Measurements from ENCODE around the gene TIGD1. TPM values are rescaled to one million over a fixed set of nuclear protein-coding genes. Genes with fewer than 3 reads are reported as not detected.

TIGD1 gene
- polyA plus RNA-seq, 1 of the 3 experiments (the other 2 are of a cell fraction) = 4.6 TPM

- no peak overlapping the region for H3K4me3 ChIP-seq (ENCODE audit: low read depth in 2 of 2, low read length in 1 of 2)
- H4K20me1 ChIP-seq (ENCODE audit: insufficient read depth) = no peaks in the 10 kb centered on the region
- H3K4me1 ChIP-seq (ENCODE audit: control insufficient read depth in 1 of 2, insufficient read depth in 2 of 2, low read depth in 1 of 2, low read length in 1 of 2) = peaks cover 3 to 6% of the 10 kb centered on the region in 2 experiments; a peak in 2 of 4 replicates
- TF ChIP-seq JUND (IDR thresholded peaks at IDR 0.05) = no peak
- TF ChIP-seq ELF1 (IDR thresholded peaks at IDR 0.05) = no peak
- TF ChIP-seq MXI1 (IDR thresholded peaks at IDR 0.05; ENCODE audit: low read depth, low read length) = no peak
- no peak for TF ChIP-seq SIN3A (IDR thresholded peaks at IDR 0.05; ENCODE audit: borderline replicate concordance, low read depth, low read length)
- TF ChIP-seq FOXJ3 (CRISPR knock-in tag; IDR thresholded peaks at IDR 0.05) = no peak
- no peak for TF ChIP-seq USF1 (IDR thresholded peaks at IDR 0.05; ENCODE audit: borderline replicate concordance, low read depth)
- no peak for TF ChIP-seq FOXM1 (IDR thresholded peaks at IDR 0.05; ENCODE audit: low read depth)
- TF ChIP-seq NFIC (IDR thresholded peaks at IDR 0.05; ENCODE audit: borderline replicate concordance) = no peak
- H2AFZ ChIP-seq (ENCODE audit: low read depth) = no peak overlapping the region
- no peak overlapping the region for H3K4me2 ChIP-seq
- 86% methylated on average over 7 of the region's 7 CpGs for whole genome bisulfite sequencing (ENCODE audit: low lambda C conversion rate)
- H3K27me3 ChIP-seq (ENCODE audit: insufficient read depth) = no peaks in the 10 kb centered on the region
- no peaks in the 10 kb centered on the region for H3K9me3 ChIP-seq
- H3K27ac ChIP-seq (ENCODE audit: low read depth in 2 of 2, low read length in 1 of 2) = no peak overlapping the region
- no peak for DNase-seq
- H3K79me2 ChIP-seq (ENCODE audit: insufficient read depth) = no peaks in the 10 kb centered on the region
- no peaks in the 10 kb centered on the region for H3F3A ChIP-seq (replicated peaks; ENCODE audit: insufficient read depth)
- ChIA-PET POLR2A (no interaction called here), CTCF (no interaction called here)
- no peak overlapping the region for H3K9ac ChIP-seq
- no peaks in the 10 kb centered on the region for H3K36me3 ChIP-seq (replicated peaks in 1 of 2; ENCODE audit: control insufficient read depth in 1 of 2, insufficient read depth in 2 of 2, low read length in 1 of 2)
- no peaks in the 10 kb centered on the region for H3K9me2 ChIP-seq
Measured at GRCh38 chr2:232597362-232598079, 47.2 kb upstream of the TIGD1 start.

DNA sequence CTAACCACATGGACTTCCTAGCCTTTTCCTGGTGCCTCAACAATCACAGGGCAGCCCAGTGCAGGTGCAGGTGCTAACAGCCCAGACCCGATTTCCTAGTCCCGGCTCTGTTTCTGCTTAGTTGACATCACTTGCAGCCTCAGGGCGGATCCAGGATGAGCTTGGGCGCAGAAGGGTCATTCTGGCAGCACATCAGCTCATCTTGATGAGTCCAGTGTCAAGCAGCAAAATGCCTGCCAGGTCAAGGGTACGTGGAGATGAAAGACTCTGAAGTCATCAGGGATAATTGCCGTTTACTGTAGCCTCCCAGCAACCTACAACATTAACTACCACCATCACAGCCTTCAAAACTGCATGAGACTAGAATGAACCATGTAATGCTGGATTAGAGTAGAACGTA, 43.6 kb upstream of the TIGD1 start:
- Histone ChIP-seq H3K27me3 (ENCODE audit: insufficient read depth) (no peaks in the 10 kb centered on the region), H3K4me1 (ENCODE audit: control insufficient read depth in 1 of 2, insufficient read depth in 2 of 2, low read depth in 1 of 2, low read length in 1 of 2) (peaks cover 5 to 6% of the 10 kb centered on the region in 2 experiments; a peak in 2 of 4 replicates), H4K20me1 (ENCODE audit: insufficient read depth) (no peaks in the 10 kb centered on the region), H3K36me3 (replicated peaks in 1 of 2; ENCODE audit: control insufficient read depth in 1 of 2, insufficient read depth in 2 of 2, low read length in 1 of 2) (no peaks in the 10 kb centered on the region), H3F3A (replicated peaks; ENCODE audit: insufficient read depth) (peaks cover 3% of the 10 kb centered on the region), H2AFZ (ENCODE audit: low read depth) (no peak overlapping the region), H3K27ac (ENCODE audit: low read depth in 2 of 2, low read length in 1 of 2) (no peak overlapping the region), H3K9me3 (no peaks in the 10 kb centered on the region), H3K9me2 (no peaks in the 10 kb centered on the region), H3K4me3 (ENCODE audit: low read depth in 2 of 2, low read length in 1 of 2) (no peak overlapping the region), H3K79me2 (ENCODE audit: insufficient read depth) (no peaks in the 10 kb centered on the region), H3K4me2 (no peak overlapping the region), H3K9ac (no peak overlapping the region)
- ChIA-PET CTCF (interaction anchor here (0.6 to 1.2 kb wide), 3 partner anchors 11 to 657 kb away, joined by 3 to 5 read pairs (median 3); no protein-coding TSS in a partner anchor), POLR2A (no interaction called here)
- WGBS (ENCODE audit: low lambda C conversion rate) = 77% methylated on average over 5 of the region's 7 CpGs
- DNase-seq = no peak
- TF ChIP-seq ZBTB33 (IDR thresholded peaks at IDR 0.05; ENCODE audit: borderline replicate concordance, low read depth) = no peak
- TF ChIP-seq RFX5 (IDR thresholded peaks at IDR 0.05; ENCODE audit: low read length) = no peak
- no peak for TF ChIP-seq ELF1 (IDR thresholded peaks at IDR 0.05)
- TF ChIP-seq, protein P1, sequence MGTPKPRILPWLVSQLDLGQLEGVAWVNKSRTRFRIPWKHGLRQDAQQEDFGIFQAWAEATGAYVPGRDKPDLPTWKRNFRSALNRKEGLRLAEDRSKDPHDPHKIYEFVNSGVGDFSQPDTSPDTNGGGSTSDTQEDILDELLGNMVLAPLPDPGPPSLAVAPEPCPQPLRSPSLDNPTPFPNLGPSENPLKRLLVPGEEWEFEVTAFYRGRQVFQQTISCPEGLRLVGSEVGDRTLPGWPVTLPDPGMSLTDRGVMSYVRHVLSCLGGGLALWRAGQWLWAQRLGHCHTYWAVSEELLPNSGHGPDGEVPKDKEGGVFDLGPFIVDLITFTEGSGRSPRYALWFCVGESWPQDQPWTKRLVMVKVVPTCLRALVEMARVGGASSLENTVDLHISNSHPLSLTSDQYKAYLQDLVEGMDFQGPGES (IDR thresholded peaks at IDR 0.05; ENCODE audit: low read depth, low read length) = no peak
- TF ChIP-seq FOXM1 (IDR thresholded peaks at IDR 0.05; ENCODE audit: low read depth) = no peak
- TF ChIP-seq, protein P2, sequence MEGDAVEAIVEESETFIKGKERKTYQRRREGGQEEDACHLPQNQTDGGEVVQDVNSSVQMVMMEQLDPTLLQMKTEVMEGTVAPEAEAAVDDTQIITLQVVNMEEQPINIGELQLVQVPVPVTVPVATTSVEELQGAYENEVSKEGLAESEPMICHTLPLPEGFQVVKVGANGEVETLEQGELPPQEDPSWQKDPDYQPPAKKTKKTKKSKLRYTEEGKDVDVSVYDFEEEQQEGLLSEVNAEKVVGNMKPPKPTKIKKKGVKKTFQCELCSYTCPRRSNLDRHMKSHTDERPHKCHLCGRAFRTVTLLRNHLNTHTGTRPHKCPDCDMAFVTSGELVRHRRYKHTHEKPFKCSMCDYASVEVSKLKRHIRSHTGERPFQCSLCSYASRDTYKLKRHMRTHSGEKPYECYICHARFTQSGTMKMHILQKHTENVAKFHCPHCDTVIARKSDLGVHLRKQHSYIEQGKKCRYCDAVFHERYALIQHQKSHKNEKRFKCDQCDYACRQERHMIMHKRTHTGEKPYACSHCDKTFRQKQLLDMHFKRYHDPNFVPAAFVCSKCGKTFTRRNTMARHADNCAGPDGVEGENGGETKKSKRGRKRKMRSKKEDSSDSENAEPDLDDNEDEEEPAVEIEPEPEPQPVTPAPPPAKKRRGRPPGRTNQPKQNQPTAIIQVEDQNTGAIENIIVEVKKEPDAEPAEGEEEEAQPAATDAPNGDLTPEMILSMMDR (IDR thresholded peaks at IDR 0.05) = no peak
- TF ChIP-seq TCF12 (IDR thresholded peaks at IDR 0.05) = no peak
- no peak for TF ChIP-seq MAX (IDR thresholded peaks at IDR 0.05; ENCODE audit: low read depth)
- TF ChIP-seq, protein P3, sequence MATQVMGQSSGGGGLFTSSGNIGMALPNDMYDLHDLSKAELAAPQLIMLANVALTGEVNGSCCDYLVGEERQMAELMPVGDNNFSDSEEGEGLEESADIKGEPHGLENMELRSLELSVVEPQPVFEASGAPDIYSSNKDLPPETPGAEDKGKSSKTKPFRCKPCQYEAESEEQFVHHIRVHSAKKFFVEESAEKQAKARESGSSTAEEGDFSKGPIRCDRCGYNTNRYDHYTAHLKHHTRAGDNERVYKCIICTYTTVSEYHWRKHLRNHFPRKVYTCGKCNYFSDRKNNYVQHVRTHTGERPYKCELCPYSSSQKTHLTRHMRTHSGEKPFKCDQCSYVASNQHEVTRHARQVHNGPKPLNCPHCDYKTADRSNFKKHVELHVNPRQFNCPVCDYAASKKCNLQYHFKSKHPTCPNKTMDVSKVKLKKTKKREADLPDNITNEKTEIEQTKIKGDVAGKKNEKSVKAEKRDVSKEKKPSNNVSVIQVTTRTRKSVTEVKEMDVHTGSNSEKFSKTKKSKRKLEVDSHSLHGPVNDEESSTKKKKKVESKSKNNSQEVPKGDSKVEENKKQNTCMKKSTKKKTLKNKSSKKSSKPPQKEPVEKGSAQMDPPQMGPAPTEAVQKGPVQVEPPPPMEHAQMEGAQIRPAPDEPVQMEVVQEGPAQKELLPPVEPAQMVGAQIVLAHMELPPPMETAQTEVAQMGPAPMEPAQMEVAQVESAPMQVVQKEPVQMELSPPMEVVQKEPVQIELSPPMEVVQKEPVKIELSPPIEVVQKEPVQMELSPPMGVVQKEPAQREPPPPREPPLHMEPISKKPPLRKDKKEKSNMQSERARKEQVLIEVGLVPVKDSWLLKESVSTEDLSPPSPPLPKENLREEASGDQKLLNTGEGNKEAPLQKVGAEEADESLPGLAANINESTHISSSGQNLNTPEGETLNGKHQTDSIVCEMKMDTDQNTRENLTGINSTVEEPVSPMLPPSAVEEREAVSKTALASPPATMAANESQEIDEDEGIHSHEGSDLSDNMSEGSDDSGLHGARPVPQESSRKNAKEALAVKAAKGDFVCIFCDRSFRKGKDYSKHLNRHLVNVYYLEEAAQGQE (IDR thresholded peaks at IDR 0.05; ENCODE audit: low read depth, low read length) = no peak
- TF ChIP-seq RCOR1 (IDR thresholded peaks at IDR 0.05; ENCODE audit: low read length) = no peak
